Muscle layer of duodenum (tissue), 2 donors: ENCODE data around the gene ARPC1B.
"Not testable (repeated sequence)": the region's sequence is repeated elsewhere in the genome, so short reads cannot be mapped to it uniquely, and the experiment has no call there.

Experiments
- H3K27ac ChIP-seq: one replicate; pipeline ENCODE4 v1.7.0; 2013; ENCODE audit warnings: mild to moderate bottlenecking, low read length
- H3K27me3 ChIP-seq: one replicate; pipeline ENCODE4 v1.7.0; 2013; ENCODE audit warnings: low read depth, mild to moderate bottlenecking, control low read depth, low read length
- H3K36me3 ChIP-seq, 2 donors: one replicate each; pipeline ENCODE4 v1.7.0; 2013; ENCODE audit warnings: low read length in 2 of 2, control low read depth in 1 of 2, mild to moderate bottlenecking in 1 of 2; ENCODE audit not compliant: insufficient read depth in 2 of 2, control insufficient read depth in 1 of 2
- H3K4me1 ChIP-seq, 2 donors: one replicate each; pipeline ENCODE4 v1.7.0; 2013; ENCODE audit warnings: low read length in 2 of 2, mild to moderate bottlenecking in 2 of 2, control low read depth in 1 of 2, moderate library complexity in 1 of 2; ENCODE audit not compliant: insufficient read depth in 2 of 2, control insufficient read depth in 1 of 2
- H3K4me3 ChIP-seq, 2 donors: one replicate each; pipeline ENCODE4 v1.7.0; 2013; ENCODE audit warnings: low read length in 2 of 2, low read depth in 1 of 2, mild to moderate bottlenecking in 1 of 2
- H3K9me3 ChIP-seq, 2 donors: one replicate each; pipeline ENCODE4 v1.7.0; 2013; ENCODE audit warnings: low read length in 2 of 2, control low read depth in 1 of 2, mild to moderate bottlenecking in 1 of 2; ENCODE audit not compliant: control insufficient read depth in 1 of 2
- donor health status: healthy.

The ARPC1B gene

GRCh38 chr7:99352247-99352646 lies 22.3 kb upstream of the ARPC1B start:
- Histone ChIP-seq H3K9me3 (no peaks in the 10 kb centered on the region), H3K36me3 (peaks cover 35 to 64% of the 10 kb centered on the region in 2 donors), H3K27ac (no peak overlapping the region), H3K27me3 (no peaks in the 10 kb centered on the region), H3K4me1 (no peaks in the 10 kb centered on the region), H3K4me3 (no peak overlapping the region)

- Histone ChIP-seq H3K27me3 (no peaks in the 10 kb centered on the region), H3K4me1 (no peaks in the 10 kb centered on the region), H3K4me3 (no peak overlapping the region), H3K36me3 (peaks cover 45 to 73% of the 10 kb centered on the region in 2 donors), H3K9me3 (no peaks in the 10 kb centered on the region), H3K27ac (no peak overlapping the region)
These were observed 19.4 kb upstream of the ARPC1B start for GRCh38 chr7:99355098-99355497.

- H3K4me3 ChIP-seq = no peak overlapping the region
- H3K4me1 ChIP-seq = no peaks in the 10 kb centered on the region
- no peak overlapping the region for H3K27ac ChIP-seq
- peaks cover 39 to 72% of the 10 kb centered on the region in 2 donors for H3K36me3 ChIP-seq
- no peaks in the 10 kb centered on the region for H3K27me3 ChIP-seq
- no peaks in the 10 kb centered on the region for H3K9me3 ChIP-seq
These were observed 16.6 kb upstream of the ARPC1B start for GRCh38 chr7:99357701-99358490.

- H3K27me3 ChIP-seq = not testable (repeated sequence)
These were observed 16.0 kb upstream of the ARPC1B start for GRCh38 chr7:99358521-99358920.

GRCh38 chr7:99359465-99360154 lies 14.9 kb upstream of the ARPC1B start:
- Histone ChIP-seq H3K4me3 (no peak overlapping the region), H3K9me3 (no peaks in the 10 kb centered on the region), H3K36me3 (peaks cover 44 to 73% of the 10 kb centered on the region in 2 donors), H3K4me1 (no peaks in the 10 kb centered on the region), H3K27ac (no peak overlapping the region), H3K27me3 (no peaks in the 10 kb centered on the region)

More at GRCh38 chr7:99358521-99358920, 16.0 kb upstream of the ARPC1B start:
- not testable (repeated sequence) for H3K9me3 ChIP-seq, H3K4me3 ChIP-seq, H3K27ac ChIP-seq, H3K4me1 ChIP-seq
- H3K36me3 ChIP-seq = peaks cover 45 to 78% of the 10 kb centered on the region in 2 donors

GRCh38 chr7:99362801-99363200 lies 11.7 kb upstream of the ARPC1B start:
- Histone ChIP-seq H3K4me3 (no peak overlapping the region), H3K27ac (no peak overlapping the region), H3K9me3 (no peaks in the 10 kb centered on the region), H3K27me3 (no peaks in the 10 kb centered on the region), H3K36me3 (peaks cover 48 to 65% of the 10 kb centered on the region in 2 donors), H3K4me1 (no peaks in the 10 kb centered on the region)

- H3K4me3 ChIP-seq = no peak overlapping the region
- H3K36me3 ChIP-seq = peaks cover 44 to 60% of the 10 kb centered on the region in 2 donors
- H3K27me3 ChIP-seq = no peaks in the 10 kb centered on the region
- H3K27ac ChIP-seq = no peak overlapping the region
- H3K4me1 ChIP-seq = no peaks in the 10 kb centered on the region
- no peaks in the 10 kb centered on the region for H3K9me3 ChIP-seq
These were observed 11.2 kb upstream of the ARPC1B start for GRCh38 chr7:99363286-99363685.

- Histone ChIP-seq H3K4me3 (no peak overlapping the region), H3K9me3 (no peaks in the 10 kb centered on the region), H3K27me3 (no peaks in the 10 kb centered on the region), H3K36me3 (peaks cover 35 to 44% of the 10 kb centered on the region in 2 donors), H3K27ac (no peak overlapping the region), H3K4me1 (no peaks in the 10 kb centered on the region)
These were observed 9.0 kb upstream of the ARPC1B start for GRCh38 chr7:99365318-99366141.

GRCh38 chr7:99366646-99367045 lies 7.9 kb upstream of the ARPC1B start:
- Histone ChIP-seq H3K4me1 (no peaks in the 10 kb centered on the region), H3K9me3 (no peaks in the 10 kb centered on the region), H3K4me3 (no peak overlapping the region), H3K36me3 (peaks cover 29 to 33% of the 10 kb centered on the region in 2 donors), H3K27ac (no peak overlapping the region), H3K27me3 (no peaks in the 10 kb centered on the region)

- H3K36me3 ChIP-seq = peaks cover 15 to 16% of the 10 kb centered on the region in 2 donors
- H3K9me3 ChIP-seq = no peaks in the 10 kb centered on the region
- no peak overlapping the region for H3K27ac ChIP-seq
These were observed 5.7 kb upstream of the ARPC1B start for GRCh38 chr7:99368750-99369389.

More at GRCh38 chr7:99368750-99369389, 5.7 kb upstream of the ARPC1B start:
- Histone ChIP-seq H3K27me3 (no peaks in the 10 kb centered on the region), H3K4me1 (peaks cover 0 to 6% of the 10 kb centered on the region in 2 donors), H3K4me3 (no peak overlapping the region)
